ENCODE data around the gene PRKCB.
A peak's percentile ranks its signal among the peaks of the same experiment; 100 is the strongest.

- TF ChIP-seq CTCF (IDR thresholded peaks at IDR 0.05) = peak; percentile 49 to 88 (median 75)
- no peak for TF ChIP-seq POLR2A (IDR thresholded peaks at IDR 0.05)
Measured at GRCh38 chr16:23801378-23801777, 34.4 kb upstream of the PRKCB start.
